ENCODE data around the gene CADPS. TPM values are rescaled to one million over a fixed set of nuclear protein-coding genes. Genes with fewer than 3 reads are reported as not detected.

CADPS gene
- total RNA-seq, 4 donors from 2014 or later, result 0.31 to 14.4 (median 5.2) TPM

DNA sequence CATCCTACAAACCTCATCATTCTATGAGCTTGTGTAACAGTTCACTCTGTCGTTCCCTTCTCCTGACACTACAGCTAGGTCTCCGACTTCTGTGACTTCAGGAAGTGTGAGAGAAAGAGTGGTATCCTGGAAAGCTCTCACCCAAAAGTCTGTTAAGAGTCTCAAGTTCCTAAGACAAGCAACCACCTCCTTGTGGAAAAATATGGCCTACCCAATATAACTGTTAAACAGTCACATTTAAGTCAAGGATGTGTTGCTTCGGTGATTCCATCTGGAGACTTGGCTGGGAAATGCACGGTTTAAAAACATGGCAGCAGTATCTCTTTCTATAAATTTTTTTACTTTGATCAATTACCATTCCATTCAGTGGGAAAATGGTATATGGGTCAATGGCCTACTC is 515.7 kb downstream of the CADPS start:
- 81 to 90% methylated on average over 4 of the region's 4 CpGs for WGBS, 2 donors (ENCODE audit: low coverage in 1 of 2)
- ATAC-seq, result no peak
- Histone ChIP-seq H3K27ac (no peak overlapping the region), H3K4me1 (no peaks in the 10 kb centered on the region), H3K36me3 (no peaks in the 10 kb centered on the region), H3K9me3 (no peaks in the 10 kb centered on the region), H3K4me3 (no peak overlapping the region), H3K27me3 (peaks cover 52% of the 10 kb centered on the region)
- TF ChIP-seq POLR2AphosphoS5 (IDR thresholded peaks at IDR 0.05), result no peak
- no peak for TF ChIP-seq POLR2A (IDR thresholded peaks at IDR 0.05)
- TF ChIP-seq, protein P1, sequence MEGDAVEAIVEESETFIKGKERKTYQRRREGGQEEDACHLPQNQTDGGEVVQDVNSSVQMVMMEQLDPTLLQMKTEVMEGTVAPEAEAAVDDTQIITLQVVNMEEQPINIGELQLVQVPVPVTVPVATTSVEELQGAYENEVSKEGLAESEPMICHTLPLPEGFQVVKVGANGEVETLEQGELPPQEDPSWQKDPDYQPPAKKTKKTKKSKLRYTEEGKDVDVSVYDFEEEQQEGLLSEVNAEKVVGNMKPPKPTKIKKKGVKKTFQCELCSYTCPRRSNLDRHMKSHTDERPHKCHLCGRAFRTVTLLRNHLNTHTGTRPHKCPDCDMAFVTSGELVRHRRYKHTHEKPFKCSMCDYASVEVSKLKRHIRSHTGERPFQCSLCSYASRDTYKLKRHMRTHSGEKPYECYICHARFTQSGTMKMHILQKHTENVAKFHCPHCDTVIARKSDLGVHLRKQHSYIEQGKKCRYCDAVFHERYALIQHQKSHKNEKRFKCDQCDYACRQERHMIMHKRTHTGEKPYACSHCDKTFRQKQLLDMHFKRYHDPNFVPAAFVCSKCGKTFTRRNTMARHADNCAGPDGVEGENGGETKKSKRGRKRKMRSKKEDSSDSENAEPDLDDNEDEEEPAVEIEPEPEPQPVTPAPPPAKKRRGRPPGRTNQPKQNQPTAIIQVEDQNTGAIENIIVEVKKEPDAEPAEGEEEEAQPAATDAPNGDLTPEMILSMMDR (IDR thresholded peaks at IDR 0.05), result no peak
- no peak for TF ChIP-seq EP300 (IDR thresholded peaks at IDR 0.05)

DNA sequence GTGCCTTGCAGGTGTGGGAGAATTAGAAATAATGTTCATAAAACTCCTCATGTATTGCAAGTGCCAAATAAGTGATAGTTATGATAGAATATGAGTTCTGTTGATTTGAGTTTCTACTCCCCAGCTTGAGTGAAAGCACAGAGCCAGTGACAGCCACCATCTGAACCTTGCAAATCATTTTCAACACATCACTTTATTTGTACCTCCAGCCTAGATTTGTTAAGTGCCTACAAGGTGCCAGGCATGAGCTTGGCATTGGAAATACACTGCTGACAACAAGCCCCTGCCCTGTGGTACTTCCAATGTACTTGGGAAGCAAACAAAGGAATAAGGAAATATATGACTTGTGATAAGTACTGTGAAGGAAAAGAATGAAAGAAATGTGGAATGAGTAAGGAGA is 518.9 kb downstream of the CADPS start:
- TF ChIP-seq, protein P1 (IDR thresholded peaks at IDR 0.05), result no peak
- no peak for TF ChIP-seq EP300 (IDR thresholded peaks at IDR 0.05)
- peaks cover 40% of the 10 kb centered on the region for H3K27me3 ChIP-seq
- ATAC-seq, result no peak

DNA sequence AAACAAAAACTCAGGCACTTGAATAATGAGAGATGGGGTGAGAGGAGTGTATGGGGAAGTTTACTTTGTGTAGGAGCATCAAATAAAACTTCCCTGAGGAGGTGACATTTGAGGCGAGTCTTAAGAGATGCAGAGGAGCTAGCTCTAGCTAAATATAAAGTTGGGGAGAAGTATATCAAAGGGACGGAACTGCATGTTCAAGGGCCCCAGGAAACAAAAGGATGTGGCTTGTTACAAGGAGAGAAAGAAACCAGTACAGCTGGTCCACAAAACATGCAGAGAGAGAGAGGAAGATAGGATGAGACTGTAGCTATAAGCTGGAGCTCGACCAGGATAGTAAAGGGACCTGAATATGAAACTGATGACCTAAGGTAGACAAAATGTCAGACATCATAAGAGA is 519.5 kb downstream of the CADPS start:
- Histone ChIP-seq H3K27ac (no peak overlapping the region), H3K4me1 (no peaks in the 10 kb centered on the region), H3K36me3 (no peaks in the 10 kb centered on the region), H3K9me3 (no peaks in the 10 kb centered on the region), H3K27me3 (peaks cover 36% of the 10 kb centered on the region), H3K4me3 (no peak overlapping the region)
- TF ChIP-seq, protein P1 (IDR thresholded peaks at IDR 0.05), result no peak
- TF ChIP-seq POLR2AphosphoS5 (IDR thresholded peaks at IDR 0.05) (no peak), POLR2A (IDR thresholded peaks at IDR 0.05) (no peak), EP300 (IDR thresholded peaks at IDR 0.05) (no peak)
- ATAC-seq, result no peak
- WGBS, 2 donors (ENCODE audit: low coverage in 1 of 2), result 59 to 70% methylated on average over 3 of the region's 3 CpGs

More for the DNA sequence above, 518.9 kb downstream of the CADPS start:
- Histone ChIP-seq H3K4me3 (no peak overlapping the region), H3K27ac (no peak overlapping the region), H3K9me3 (no peaks in the 10 kb centered on the region), H3K36me3 (no peaks in the 10 kb centered on the region), H3K4me1 (no peaks in the 10 kb centered on the region)

Small RNA genes lying within 50 kb of the gene (small RNA-seq; reads per million reads assigned to genes)
- gene RN7SL863P (0 reads per million in 4 donors), gene RNU6-139P (0 reads per million in 4 donors)
